Mammary epithelial cell (primary cell): Measurements from ENCODE around the gene OTOGL.

ENCODE experiments used
- CTCF ChIP-seq, 2 donors: IDR thresholded peaks in 1 of 2; conservative IDR thresholded peaks in 1 of 2; 2 replicates each; pipeline ENCODE4 v1.5.1; 2011 to 2012; ENCODE audit warnings: inconsistent platforms in 2 of 2, low read length in 2 of 2, mild to moderate bottlenecking in 2 of 2, control low read depth in 1 of 2, low read depth in 1 of 2; ENCODE audit not compliant: insufficient read depth in 1 of 2; ENCODE audit errors: extremely low read depth in 1 of 2
- EZH2 ChIP-seq: IDR thresholded peaks from 2 replicates; pipeline ENCODE4 v1.6.1; 2012; ENCODE audit warnings: low read length, inconsistent platforms, borderline replicate concordance

GRCh38 chr12:80364056-80364455 lies 264.7 kb downstream of the OTOGL start:
- TF ChIP-seq CTCF (conservative IDR thresholded peaks at IDR 0.05 in 1 of 2, IDR thresholded peaks at IDR 0.05 in 1 of 2; ENCODE audit: extremely low read depth in 1 of 2, insufficient read depth in 1 of 2, low read depth in 1 of 2, low read length in 2 of 2) (no peak), EZH2 (no peak)
